Thyroid gland (tissue), 4 donors: Measurements from ENCODE around the gene RALY.

Experiments
- CTCF ChIP-seq, 6 experiments: fragments of 200-600 bp in 3 of 6; fragments of 450-650 bp in 3 of 6; sonication (generic) in 3 of 6; IDR thresholded peaks; one replicate each; pipeline ENCODE4 v1.5.1; 2016 to 2019; ENCODE audit warnings: antibody characterized with exemption in 6 of 6, mild to moderate bottlenecking in 2 of 6, inconsistent platforms in 1 of 6, moderate library complexity in 1 of 6
- POLR2A ChIP-seq, 2 donors: fragments of 450-650 bp; IDR thresholded peaks; one replicate each; pipeline ENCODE4 v1.6.1; 2017; ENCODE audit warnings: antibody characterized with exemption in 2 of 2, mild to moderate bottlenecking in 2 of 2, moderate library complexity in 1 of 2

GRCh38 chr20:34127792-34128191 lies 134.1 kb downstream of the RALY start:
- TF ChIP-seq POLR2A (IDR thresholded peaks at IDR 0.05) (no peak), CTCF (IDR thresholded peaks at IDR 0.05) (no peak)
